Measurements from ENCODE around the gene CTSH.

- TF ChIP-seq REST (IDR thresholded peaks at IDR 0.05; ENCODE audit: unreplicated experiment) (no peak), EZH2 (IDR thresholded peaks at IDR 0.05; ENCODE audit: low read depth, unreplicated experiment) (no peak), CTCF (conservative IDR thresholded peaks at IDR 0.05; ENCODE audit: low read depth in 2 of 2) (no peak)
Measured at GRCh38 chr15:78898540-78898939, 46.3 kb downstream of the CTSH start.
